HepG2 (cell line): Measurements from ENCODE around the gene GRM1. TPM values are rescaled to one million over a fixed set of nuclear protein-coding genes. Genes with fewer than 3 reads are reported as not detected.

Experiments used
- GATAD2A ChIP-seq: IDR thresholded peaks from 2 replicates; pipeline ENCODE4 v1.6.1; 2016
- GPBP1L1 ChIP-seq: sonication (generic); formaldehyde crosslinking; IDR thresholded peaks from 2 replicates; pipeline ENCODE4 v1.5.0; 2020; ENCODE audit warnings: mild to moderate bottlenecking, missing genetic modification reagents
- GZF1 ChIP-seq: sonication (generic); formaldehyde crosslinking; IDR thresholded peaks from 2 replicates; pipeline ENCODE4 v1.5.1; 2020; ENCODE audit warnings: mild to moderate bottlenecking, missing genetic modification reagents
- IRF2 ChIP-seq: IDR thresholded peaks from 2 replicates; pipeline ENCODE4 v1.6.1; 2018; ENCODE audit warnings: missing genetic modification reagents, missing compliant biosample characterization
- KDM1A ChIP-seq: IDR thresholded peaks from 2 replicates; pipeline ENCODE4 v1.6.1; 2016; ENCODE audit warnings: missing compliant biosample characterization
- MYNN ChIP-seq: sonication (generic); formaldehyde crosslinking; IDR thresholded peaks from 2 replicates; pipeline ENCODE4 v1.4.0; 2020; ENCODE audit warnings: mild to moderate bottlenecking, low read depth, missing genetic modification reagents
- NFIC ChIP-seq: IDR thresholded peaks from 2 replicates; pipeline ENCODE4 v1.6.1; 2012; ENCODE audit warnings: mild to moderate bottlenecking, low read length, inconsistent platforms
- PAXIP1 ChIP-seq: sonication (generic); formaldehyde crosslinking; conservative IDR thresholded peaks from 2 replicates; pipeline ENCODE4 v1.4.0; 2020; ENCODE audit warnings: mild to moderate bottlenecking, missing genetic modification reagents, moderate library complexity
- RXRA ChIP-seq: sonication (generic); formaldehyde crosslinking; IDR thresholded peaks from 2 replicates; pipeline ENCODE4 v1.5.1; 2020; ENCODE audit warnings: missing genetic modification reagents
- YY1 ChIP-seq: IDR thresholded peaks from 2 replicates; pipeline ENCODE4 v1.6.1; 2011; ENCODE audit warnings: low read length, low read depth, moderate library complexity, mild to moderate bottlenecking; ENCODE audit not compliant: insufficient read depth, insufficient replicate concordance
- ZNF530 ChIP-seq: sonication (generic); formaldehyde crosslinking; IDR thresholded peaks from 2 replicates; pipeline ENCODE4 v1.5.0; 2020; ENCODE audit warnings: low read depth, mild to moderate bottlenecking, missing genetic modification reagents
- ZNF616 ChIP-seq: sonication (generic); formaldehyde crosslinking; IDR thresholded peaks from 2 replicates; pipeline ENCODE4 v1.5.0; 2020; ENCODE audit warnings: low read depth, mild to moderate bottlenecking, missing genetic modification reagents
- ZNF646 ChIP-seq: sonication (generic); formaldehyde crosslinking; IDR thresholded peaks from 2 replicates; pipeline ENCODE4 v1.9.0; 2021; ENCODE audit warnings: mild to moderate bottlenecking, missing genetic modification reagents
- ZNF670 ChIP-seq: sonication (generic); formaldehyde crosslinking; IDR thresholded peaks from 2 replicates; pipeline ENCODE4 v1.8.0; 2022; ENCODE audit warnings: mild to moderate bottlenecking, missing genetic modification reagents, borderline replicate concordance
- ZNF768 ChIP-seq: sonication (generic); formaldehyde crosslinking; IDR thresholded peaks from 2 replicates; pipeline ENCODE4 v1.4.0; 2020; ENCODE audit warnings: missing genetic modification reagents
- polyA plus RNA-seq, 8 experiments: library from polyadenylated mRNA; depleted of rRNA in 3 of 8; stranded (reverse) in 7 of 8; unstranded in 1 of 8; fragments of >200 nt; fragmentation: Illumina TruSeq in 4 of 8; extraction: Trizol in 4 of 8; gene quantifications; 2 replicates each; pipeline versions ENCODE4 v1.2.1 to v1.2.3, GENCODE V29; 2011 to 2016; ENCODE audit warnings: low read depth in 4 of 8, missing spikeins in 1 of 8, mixed read lengths in 1 of 8; ENCODE audit not compliant: insufficient read depth in 1 of 8
- total RNA-seq, 5 experiments: library from RNA; depleted of rRNA; stranded (reverse); fragments of >200 nt; fragmentation: Illumina TruSeq; extraction: Trizol; gene quantifications; 2 replicates each; pipeline ENCODE4 v1.2.3, GENCODE V29; 2016; ENCODE audit warnings: low read depth in 1 of 5
- TF ChIP-seq, protein P1 (sequence below): sonication (generic); formaldehyde crosslinking; IDR thresholded peaks from 2 replicates; pipeline ENCODE4 v1.5.0; 2020; ENCODE audit warnings: mild to moderate bottlenecking, missing genetic modification reagents

Gene GRM1
- total and polyA plus RNA-seq, 2 of the 13 experiments (the other 11 are each of a cell fraction or from before 2014, with no cell fraction given): 0.09 TPM; not detected in 1

DNA sequence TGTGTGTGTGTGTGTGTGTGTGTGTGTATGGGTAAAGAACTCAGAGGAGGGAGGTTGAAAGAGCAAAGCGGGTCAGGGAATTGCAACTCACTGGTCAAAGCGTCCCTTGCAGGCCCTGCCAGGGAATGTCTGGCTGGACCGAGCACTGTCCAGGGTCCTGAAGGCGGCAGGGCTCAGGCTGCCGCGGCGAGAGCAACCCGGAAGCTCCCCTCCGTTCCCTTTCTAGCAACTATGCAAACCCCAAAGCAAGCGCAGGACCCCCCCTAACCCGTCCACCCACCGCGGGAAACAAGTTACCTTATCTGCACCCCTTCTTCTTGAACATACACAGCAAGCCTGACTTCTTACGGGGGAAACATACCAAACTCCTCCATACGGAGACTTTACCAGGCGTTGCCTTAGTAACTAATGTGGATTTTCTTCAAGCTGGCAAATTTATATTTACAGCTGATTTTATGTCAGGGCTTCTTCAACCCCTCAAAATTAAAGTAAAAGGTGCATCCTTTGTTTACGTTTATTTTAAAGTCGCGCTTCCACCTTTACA is 538 bp upstream of the GRM1 start (continued):
- TF ChIP-seq GPBP1L1: no peak
- no peak for TF ChIP-seq MYNN (CRISPR knock-in tag)
- no peak for TF ChIP-seq YY1
- TF ChIP-seq GATAD2A (CRISPR knock-in tag): no peak
- TF ChIP-seq ZNF616 (CRISPR knock-in tag): peak; percentile 94
- TF ChIP-seq ZNF646 (CRISPR knock-in tag): no peak
- TF ChIP-seq IRF2 (CRISPR knock-in tag): peak; percentile 89
- TF ChIP-seq NFIC: no peak
- peak; percentile 74 for TF ChIP-seq ZNF768 (CRISPR knock-in tag)
- no peak; the same call in 1 of the 2 replicates for TF ChIP-seq ZNF670
- TF ChIP-seq ZNF530: 0 out of 2 replicates have a peak, but pooled peaks have one; percentile 65
- TF ChIP-seq GZF1 (CRISPR knock-in tag): peak; percentile 85; the same call in 1 of the 2 replicates
- no peak for TF ChIP-seq KDM1A (CRISPR knock-in tag)
- TF ChIP-seq, protein P1, sequence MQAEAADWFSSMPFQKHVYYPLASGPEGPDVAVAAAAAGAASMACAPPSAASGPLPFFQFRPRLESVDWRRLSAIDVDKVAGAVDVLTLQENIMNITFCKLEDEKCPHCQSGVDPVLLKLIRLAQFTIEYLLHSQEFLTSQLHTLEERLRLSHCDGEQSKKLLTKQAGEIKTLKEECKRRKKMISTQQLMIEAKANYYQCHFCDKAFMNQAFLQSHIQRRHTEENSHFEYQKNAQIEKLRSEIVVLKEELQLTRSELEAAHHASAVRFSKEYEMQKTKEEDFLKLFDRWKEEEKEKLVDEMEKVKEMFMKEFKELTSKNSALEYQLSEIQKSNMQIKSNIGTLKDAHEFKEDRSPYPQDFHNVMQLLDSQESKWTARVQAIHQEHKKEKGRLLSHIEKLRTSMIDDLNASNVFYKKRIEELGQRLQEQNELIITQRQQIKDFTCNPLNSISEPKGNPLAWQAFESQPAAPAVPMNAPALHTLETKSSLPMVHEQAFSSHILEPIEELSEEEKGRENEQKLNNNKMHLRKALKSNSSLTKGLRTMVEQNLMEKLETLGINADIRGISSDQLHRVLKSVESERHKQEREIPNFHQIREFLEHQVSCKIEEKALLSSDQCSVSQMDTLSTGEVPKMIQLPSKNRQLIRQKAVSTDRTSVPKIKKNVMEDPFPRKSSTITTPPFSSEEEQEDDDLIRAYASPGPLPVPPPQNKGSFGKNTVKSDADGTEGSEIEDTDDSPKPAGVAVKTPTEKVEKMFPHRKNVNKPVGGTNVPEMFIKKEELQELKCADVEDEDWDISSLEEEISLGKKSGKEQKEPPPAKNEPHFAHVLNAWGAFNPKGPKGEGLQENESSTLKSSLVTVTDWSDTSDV: peak; percentile 88
- no peak for TF ChIP-seq PAXIP1 (CRISPR knock-in tag)
- TF ChIP-seq RXRA (CRISPR knock-in tag): no peak
